GM18951 (cell line): ENCODE data around the gene BLOC1S6.
A peak's percentile ranks its signal among the peaks of the same experiment; 100 is the strongest.

ENCODE experiments used
- POLR2A ChIP-seq: IDR thresholded peaks from 4 replicates; pipeline ENCODE4 v1.6.1; 2011; ENCODE audit warnings: mild to moderate bottlenecking; ENCODE audit not compliant: insufficient read length, insufficient read depth; ENCODE audit errors: extremely low read depth
- in situ Hi-C: fragments of 300-500 bp; cut with MboI; formaldehyde crosslinking; loops from one replicate; pipeline ENCODE4 v1.12.0; 2022; ENCODE audit warnings: low sequenced_read_pairs, mixed read lengths, inconsistent platforms; ENCODE audit not compliant: unreplicated experiment

BLOC1S6 gene, protein sequence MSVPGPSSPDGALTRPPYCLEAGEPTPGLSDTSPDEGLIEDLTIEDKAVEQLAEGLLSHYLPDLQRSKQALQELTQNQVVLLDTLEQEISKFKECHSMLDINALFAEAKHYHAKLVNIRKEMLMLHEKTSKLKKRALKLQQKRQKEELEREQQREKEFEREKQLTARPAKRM

DNA sequence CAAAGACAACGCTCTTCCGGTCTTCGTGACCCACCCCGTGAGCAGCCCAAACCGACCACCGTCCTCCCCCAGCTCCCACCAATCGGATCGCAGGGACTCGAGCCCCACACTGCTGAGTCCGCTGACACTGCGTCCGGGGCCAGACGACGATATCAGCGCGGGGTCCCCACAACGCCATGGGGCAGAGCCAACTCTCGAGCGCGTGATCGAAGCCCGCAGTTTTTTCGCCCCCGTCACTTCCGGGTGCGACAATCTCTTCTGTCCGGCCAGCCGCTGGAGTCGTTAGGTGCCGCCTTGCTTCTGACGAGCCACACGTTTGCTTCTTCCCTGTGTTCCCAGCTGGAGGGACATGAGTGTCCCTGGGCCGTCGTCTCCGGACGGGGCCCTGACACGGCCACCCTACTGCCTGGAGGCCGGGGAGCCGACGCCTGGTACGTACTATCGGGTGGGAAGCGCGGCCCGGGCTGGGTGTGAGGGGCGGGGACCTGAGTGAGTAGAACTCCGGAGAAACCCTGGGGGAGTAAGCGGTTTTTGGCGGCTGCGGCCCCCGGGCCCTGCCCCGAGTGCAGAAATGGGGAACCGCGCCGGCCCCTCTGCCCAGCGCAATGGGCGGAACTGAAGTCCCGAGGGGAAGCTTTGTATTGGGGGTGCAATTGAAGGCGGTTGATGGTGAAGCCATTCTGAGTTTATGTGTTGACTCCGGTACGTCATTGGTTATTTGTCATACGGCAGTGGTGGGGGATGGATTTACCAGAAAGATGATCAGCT is at the start of gene BLOC1S6:
TSS of gene BLOC1S6 (plus strand) at position 285 of the 768 bp plus-strand sequence. CDS start at position 350, 65 bp downstream.
- in situ Hi-C loops: no loop called here

DNA sequence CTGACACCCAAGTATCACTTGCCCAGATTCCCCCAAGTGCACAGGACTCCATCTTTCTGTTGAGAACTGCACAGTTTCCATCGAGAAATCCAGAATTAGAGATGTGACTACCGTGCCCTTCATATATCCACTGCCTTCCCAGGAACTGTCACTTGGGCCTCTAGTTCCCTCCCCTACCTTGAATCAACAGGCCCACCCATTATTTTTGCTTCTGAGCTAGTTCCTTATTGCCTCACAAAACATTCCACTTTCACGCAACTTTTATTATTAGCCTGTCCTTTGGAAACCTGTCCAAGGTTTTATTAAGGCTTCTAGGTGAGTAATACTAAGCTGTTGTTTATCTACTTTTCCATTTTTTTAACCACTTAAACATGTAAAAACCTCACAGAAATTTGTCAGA is 47.5 kb upstream of the BLOC1S6 start:
- in situ Hi-C loops: no loop called here
- no peak for TF ChIP-seq POLR2A

More for the DNA sequence above, at the start of gene BLOC1S6:
- TF ChIP-seq POLR2A: peak; percentile 97

DNA sequence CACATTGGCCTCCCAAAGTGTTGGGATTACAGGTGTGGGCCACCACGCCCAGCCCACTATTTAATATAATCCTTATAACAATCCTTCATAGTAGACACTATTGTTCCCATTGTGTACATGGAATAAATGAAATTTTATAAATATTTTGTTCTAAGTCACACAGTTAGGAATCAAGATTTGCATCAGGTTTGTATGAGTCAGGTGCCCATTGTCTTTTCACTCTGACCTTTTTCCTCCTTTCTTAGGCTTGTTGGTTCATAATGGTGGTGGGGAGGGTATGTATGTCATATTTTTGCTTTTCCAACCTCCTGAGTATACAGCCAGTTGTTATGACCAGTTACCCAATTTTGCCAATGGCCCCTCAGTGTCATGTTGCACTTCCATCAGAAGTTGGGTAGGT is 46.6 kb upstream of the BLOC1S6 start:
- TF ChIP-seq POLR2A: no peak
- in situ Hi-C loops: no loop called here

DNA sequence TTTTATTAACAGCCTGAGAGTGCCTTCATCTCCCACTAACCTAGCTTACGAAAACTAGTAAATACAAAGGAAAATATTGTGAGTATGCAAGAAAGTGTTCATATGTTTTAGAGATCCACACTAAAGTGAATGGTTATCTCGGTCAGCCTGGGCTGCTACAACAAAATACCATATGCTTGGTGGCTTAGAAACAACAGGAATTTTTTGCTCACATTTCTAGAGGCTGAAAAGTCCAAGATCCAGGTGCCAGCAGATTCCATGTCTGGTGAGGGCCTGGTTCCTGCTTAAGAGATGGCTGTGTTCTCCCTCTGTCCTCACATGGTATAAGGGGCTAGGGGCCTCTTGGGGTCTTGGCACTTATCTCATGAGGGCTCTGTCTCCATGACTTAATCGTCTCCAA is 44.1 kb upstream of the BLOC1S6 start:
- no peak for TF ChIP-seq POLR2A

DNA sequence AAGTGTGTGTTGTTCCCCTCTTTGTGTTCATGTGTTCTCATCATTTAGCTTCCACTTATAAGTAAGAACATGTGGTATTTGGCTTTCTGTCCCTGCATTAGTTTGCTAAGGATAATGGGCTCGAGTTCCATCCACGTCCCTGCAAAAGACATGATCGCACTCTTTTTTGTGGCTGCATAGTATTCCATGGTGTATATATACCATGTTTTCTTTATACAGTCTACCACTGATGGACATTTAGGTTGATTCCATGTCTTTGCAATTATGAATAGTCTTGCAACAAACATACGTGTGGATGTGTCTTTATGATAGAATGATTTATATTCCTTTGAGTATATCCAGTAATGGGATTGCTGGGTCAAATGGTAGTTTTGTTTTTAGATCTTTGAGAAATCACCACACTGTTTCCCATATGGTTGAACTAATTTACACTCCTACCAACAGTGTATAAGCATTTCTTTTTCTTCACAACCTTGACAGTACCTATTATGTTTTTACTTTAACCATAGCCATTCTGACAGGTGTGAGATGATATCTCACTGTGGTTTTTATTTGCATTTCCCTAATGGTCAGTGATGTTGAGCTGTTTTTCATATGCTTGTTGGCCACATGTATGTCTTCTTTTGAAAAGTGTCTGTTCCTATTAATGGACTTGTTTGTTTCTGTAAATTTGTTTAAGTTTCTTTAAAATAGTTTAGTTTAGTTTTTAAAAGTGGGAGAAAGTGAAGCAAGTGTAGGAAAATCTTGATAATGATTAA is 42.7 kb upstream of the BLOC1S6 start:
- in situ Hi-C loops: no loop called here
- TF ChIP-seq POLR2A: no peak

More for the DNA sequence above, 44.1 kb upstream of the BLOC1S6 start:
- in situ Hi-C loops: no loop called here

DNA sequence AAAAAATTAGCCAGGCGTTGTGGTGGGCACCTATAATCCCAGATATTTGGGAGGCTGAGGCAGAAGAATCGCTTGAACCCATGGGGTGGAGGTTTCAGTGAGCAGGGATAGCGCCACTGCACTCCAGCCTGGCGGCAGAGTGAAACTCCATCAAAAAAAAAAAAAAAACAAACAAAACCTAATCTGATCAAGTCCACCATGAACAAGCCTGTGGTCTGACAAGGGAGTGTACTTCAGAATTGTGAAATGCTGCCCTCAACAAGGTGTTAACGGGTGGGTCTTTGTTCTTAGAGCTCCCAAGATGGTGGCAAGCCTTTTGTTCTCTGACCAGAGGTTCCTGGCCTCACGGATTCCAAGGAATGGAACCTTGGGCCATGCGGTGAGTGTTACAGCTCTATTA is 40.4 kb upstream of the BLOC1S6 start:
- TF ChIP-seq POLR2A: no peak

DNA sequence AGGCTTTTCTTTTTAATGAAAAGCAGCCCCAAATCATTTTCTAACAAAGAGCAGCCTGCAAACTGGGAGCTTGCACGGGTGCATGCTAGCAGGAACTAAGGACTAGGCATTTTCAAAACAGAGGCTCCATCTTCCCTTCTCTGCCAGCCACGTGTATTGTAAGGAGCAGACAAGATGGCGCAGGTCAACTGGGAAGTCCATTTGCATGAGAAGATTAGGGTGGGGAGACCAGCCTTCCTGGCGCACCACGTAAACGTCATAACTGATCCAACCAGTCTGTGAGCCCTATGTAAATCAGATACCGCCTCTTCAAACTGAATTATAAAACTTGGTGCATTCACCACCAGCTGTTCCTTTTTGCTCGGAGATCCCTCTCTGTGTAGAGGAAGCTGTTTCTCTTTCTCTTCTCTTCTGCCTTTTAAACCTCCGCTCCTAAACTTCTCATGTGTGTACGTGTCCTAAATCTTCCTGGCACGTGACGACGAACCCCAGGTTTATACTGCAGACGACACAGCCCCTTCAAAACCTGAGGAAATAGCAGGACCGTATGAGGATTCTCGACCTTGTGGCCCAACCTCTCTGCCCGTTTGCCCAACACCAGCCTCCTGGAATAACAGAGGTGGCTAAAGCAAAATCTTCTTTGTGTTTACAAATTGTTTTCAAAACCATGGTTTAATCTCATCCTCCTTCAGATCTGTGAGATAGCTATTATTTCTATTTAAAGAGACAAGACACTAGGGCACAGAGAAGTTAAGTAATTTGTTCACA is 38.2 kb upstream of the BLOC1S6 start:
- in situ Hi-C loops: no loop called here
- TF ChIP-seq POLR2A: no peak

More for the DNA sequence above, 40.4 kb upstream of the BLOC1S6 start:
- in situ Hi-C loops: no loop called here

DNA sequence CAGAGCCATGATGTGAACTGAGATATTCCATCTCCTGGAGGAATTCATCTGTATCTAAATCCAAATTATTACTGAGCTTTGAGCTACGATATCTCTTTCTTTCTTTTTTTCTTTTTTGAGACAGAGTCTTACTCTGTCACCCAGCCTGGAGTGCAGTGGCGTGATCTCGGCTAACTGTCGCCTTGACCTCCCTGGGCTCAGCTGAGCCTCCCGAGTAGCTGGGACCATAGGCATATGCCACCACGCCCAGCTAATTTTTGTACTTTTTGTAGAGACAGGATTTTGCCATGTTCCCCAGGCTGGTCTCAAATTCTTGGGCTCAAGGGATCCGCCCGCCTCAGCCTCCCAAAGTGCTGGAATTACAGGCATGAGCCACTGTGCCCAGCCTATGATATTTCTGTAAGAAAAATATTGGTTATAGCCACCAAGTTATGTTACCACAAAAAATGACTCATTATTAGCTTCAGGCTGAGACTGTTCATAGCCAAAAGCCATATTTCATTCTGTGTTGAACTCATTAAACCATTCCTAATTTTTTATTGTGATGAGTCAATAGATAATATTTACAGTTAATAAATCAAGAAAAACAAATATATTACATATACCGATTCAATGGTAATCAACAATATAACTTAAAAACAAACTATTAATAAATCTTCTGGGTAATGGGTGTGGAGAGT is 37.5 kb upstream of the BLOC1S6 start:
- in situ Hi-C loops: no loop called here
- no peak for TF ChIP-seq POLR2A

DNA sequence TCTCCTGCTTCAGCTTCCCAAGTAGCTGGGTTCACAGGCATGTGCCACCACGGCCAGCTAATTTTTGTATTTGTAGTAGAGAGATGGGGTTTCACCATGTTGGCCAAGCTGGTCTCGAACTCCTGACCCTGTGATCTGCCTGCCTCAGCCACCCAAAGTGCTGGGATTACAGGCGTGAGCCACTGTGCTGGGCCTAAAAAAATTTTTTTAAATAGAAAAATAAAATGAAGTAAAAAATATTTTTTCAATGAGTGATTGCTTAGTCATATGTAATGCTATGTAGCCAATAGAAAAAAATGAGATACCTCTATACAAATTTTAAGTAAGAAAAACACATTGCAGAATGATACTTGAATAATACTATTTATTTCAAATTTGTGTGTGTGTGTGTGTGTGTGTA is 36.7 kb upstream of the BLOC1S6 start:
- in situ Hi-C loops: no loop called here

DNA sequence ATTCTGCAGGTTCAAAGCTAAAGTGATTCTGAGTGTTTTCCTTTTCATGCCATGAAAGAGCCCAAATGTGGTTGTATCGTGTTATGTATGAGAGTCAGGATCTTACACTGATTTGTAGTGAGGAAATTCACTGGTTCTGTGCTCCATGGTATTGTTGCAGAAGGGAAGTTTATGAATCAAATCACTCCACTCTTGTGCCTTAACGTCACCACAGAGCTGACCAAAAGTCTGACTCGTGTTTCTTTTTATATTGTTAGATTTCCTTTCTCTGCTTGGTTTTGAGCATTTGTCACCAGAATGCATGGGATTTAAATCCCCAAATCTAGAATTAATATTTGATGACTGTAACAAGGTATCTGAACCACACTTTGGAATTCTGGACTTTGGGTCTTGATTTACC is 35.5 kb upstream of the BLOC1S6 start:
- in situ Hi-C loops: no loop called here
- no peak for TF ChIP-seq POLR2A

More for the DNA sequence above, 36.7 kb upstream of the BLOC1S6 start:
- TF ChIP-seq POLR2A: no peak

DNA sequence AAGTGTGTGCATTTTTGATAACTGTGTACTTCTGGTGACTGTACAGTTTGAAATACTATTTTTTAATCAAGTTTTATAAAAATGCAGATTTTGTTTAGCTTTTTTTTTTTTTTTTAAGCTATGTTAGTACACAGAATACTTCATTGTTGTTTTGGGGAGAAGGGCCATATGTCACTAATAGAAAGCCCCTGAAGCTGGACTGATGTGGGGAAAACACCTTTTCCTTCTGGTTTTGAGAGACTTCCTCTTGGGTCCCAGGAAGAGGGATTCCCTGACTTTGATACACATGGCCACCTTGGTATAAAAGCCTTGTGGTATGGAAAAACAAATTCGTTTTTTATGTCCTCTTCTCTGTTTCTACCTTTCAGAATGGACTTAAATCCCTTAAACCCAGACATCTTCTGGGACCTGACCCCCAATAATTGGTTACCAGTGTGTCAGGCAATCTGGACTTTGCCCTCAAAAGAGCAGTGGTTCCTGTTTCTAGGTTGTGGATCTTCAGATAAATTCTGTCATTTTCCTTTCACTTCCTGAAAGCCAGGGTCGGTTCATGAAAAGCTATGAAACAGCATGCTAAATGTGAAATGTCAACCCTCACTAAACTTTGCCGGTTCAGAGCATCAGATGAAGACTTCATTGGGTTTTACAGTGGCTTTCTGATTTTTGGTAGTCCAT is 31.1 kb upstream of the BLOC1S6 start:
- TF ChIP-seq POLR2A: no peak
- in situ Hi-C loops: no loop called here

DNA sequence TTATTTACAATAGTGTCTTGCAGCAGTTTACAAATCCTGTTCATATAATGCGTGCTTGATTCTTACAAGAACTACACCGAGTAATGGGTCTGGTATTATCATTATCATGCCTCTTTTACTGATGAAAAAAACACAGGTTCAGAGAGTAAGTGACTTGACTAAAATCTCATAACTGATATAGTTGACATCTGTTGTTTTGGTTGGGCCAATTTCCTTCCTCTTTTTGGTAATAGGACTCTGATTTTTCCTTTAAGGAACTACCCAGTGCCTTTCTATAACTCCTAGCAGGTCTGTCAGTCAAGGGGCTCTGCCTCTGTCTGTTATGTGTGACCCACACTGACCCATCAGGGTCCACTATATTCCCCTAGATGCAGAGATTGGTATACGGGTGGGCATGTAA is 14.6 kb upstream of the BLOC1S6 start:
- in situ Hi-C loops: no loop called here
- TF ChIP-seq POLR2A: no peak
